GM12878 (cell line): ENCODE results near the gene PNPLA4. TPM values are rescaled to one million over a fixed set of nuclear protein-coding genes. Genes with fewer than 3 reads are reported as not detected.

Experiments used
- BCL11A ChIP-seq: IDR thresholded peaks from 2 replicates; pipeline ENCODE4 v1.6.1; 2011; ENCODE audit warnings: low read depth, low read length
- EZH2 ChIP-seq: IDR thresholded peaks from 2 replicates; pipeline ENCODE4 v1.6.1; 2012; ENCODE audit warnings: low read depth, mild to moderate bottlenecking, control low read depth, inconsistent platforms, low read length, borderline replicate concordance; ENCODE audit not compliant: control insufficient read depth
- HCFC1 ChIP-seq: fragments of 150-350 bp; IDR thresholded peaks from 2 replicates; pipeline ENCODE4 v1.6.1; 2014; ENCODE audit warnings: low read length
- KAT2A ChIP-seq: conservative IDR thresholded peaks from 2 replicates; pipeline ENCODE4 v1.6.1; 2011; ENCODE audit warnings: low read depth, low read length; ENCODE audit not compliant: control insufficient read depth
- MAX ChIP-seq: IDR thresholded peaks from 2 replicates; pipeline ENCODE4 v1.6.1; 2012; ENCODE audit warnings: low read depth, low read length, improper control_type of control experiment
- MYC ChIP-seq: IDR thresholded peaks from 2 replicates; pipeline ENCODE4 v1.6.1; 2011; ENCODE audit warnings: mild to moderate bottlenecking, low read length, moderate library complexity, inconsistent platforms; ENCODE audit not compliant: insufficient read depth, insufficient replicate concordance, insufficient read length, severe bottlenecking
- NR2C1 ChIP-seq: fragments of 450-650 bp; IDR thresholded peaks from 2 replicates; pipeline ENCODE4 v1.6.1; 2017; ENCODE audit warnings: antibody characterized with exemption, mild to moderate bottlenecking, moderate library complexity
- POLR2AphosphoS5 ChIP-seq: IDR thresholded peaks from 2 replicates; pipeline ENCODE4 v1.6.1; 2011; ENCODE audit warnings: mild to moderate bottlenecking, low read length, inconsistent platforms
- RCOR1 ChIP-seq: conservative IDR thresholded peaks from 2 replicates; pipeline ENCODE4 v1.6.1; 2012; ENCODE audit warnings: low read depth, low read length, improper control_type of control experiment
- RELA ChIP-seq: fragments of 450-650 bp; IDR thresholded peaks from 2 replicates; pipeline ENCODE4 v1.8.0; 2014; ENCODE audit warnings: borderline replicate concordance; ENCODE audit not compliant: partially characterized antibody
- RFX5 ChIP-seq: IDR thresholded peaks from 2 replicates; pipeline ENCODE4 v1.6.1; 2011; ENCODE audit warnings: low read depth, low read length, improper control_type of control experiment
- SKIL ChIP-seq: fragments of 450-650 bp; IDR thresholded peaks from 2 replicates; pipeline ENCODE4 v1.6.1; 2017; ENCODE audit warnings: mild to moderate bottlenecking, low read depth, inconsistent platforms; ENCODE audit not compliant: poor library complexity, severe bottlenecking
- SMAD5 ChIP-seq: IDR thresholded peaks from 2 replicates; pipeline ENCODE4 v1.6.1; 2016; ENCODE audit warnings: antibody characterized with exemption, low read depth
- SUPT20H ChIP-seq: IDR thresholded peaks from 2 replicates; pipeline ENCODE4 v1.6.1; 2011; ENCODE audit warnings: low read depth, mild to moderate bottlenecking, low read length, moderate library complexity, borderline replicate concordance; ENCODE audit not compliant: control insufficient read depth
- TCF7 ChIP-seq: IDR thresholded peaks from 2 replicates; pipeline ENCODE4 v1.6.1; 2014; ENCODE audit warnings: antibody characterized with exemption, borderline replicate concordance
- WRNIP1 ChIP-seq: IDR thresholded peaks from 2 replicates; pipeline ENCODE4 v1.6.1; 2011; ENCODE audit warnings: low read depth, low read length, improper control_type of control experiment, borderline replicate concordance
- ZNF622 ChIP-seq: fragments of 450-650 bp; IDR thresholded peaks from 2 replicates; pipeline ENCODE4 v1.6.1; 2017; ENCODE audit warnings: mild to moderate bottlenecking, inconsistent platforms
- polyA plus RNA-seq, 11 experiments: library from polyadenylated mRNA; depleted of rRNA in 4 of 11; unstranded in 6 of 11; stranded (reverse) in 5 of 11; fragments of >200 nt; fragmentation: Nextera tagmentation in 4 of 11; fragmentation: Illumina TruSeq in 1 of 11; extraction: Ambion mirVana in 4 of 11; extraction: Trizol in 1 of 11; gene quantifications; 1 replicate in 1 of 11; 2 replicates in 10 of 11; pipeline versions ENCODE4 v1.2.1 to v1.2.3, GENCODE V29; 2011 to 2016; ENCODE audit warnings: inconsistent platforms in 2 of 11, missing spikeins in 2 of 11, low read depth in 1 of 11
- total RNA-seq, 4 experiments: library from RNA; depleted of rRNA in 3 of 4; stranded (reverse); fragments of >200 nt in 3 of 4; fragmentation: Illumina TruSeq in 1 of 4; extraction: Trizol in 1 of 4; gene quantifications; 2 replicates each; pipeline versions ENCODE4 v1.2.1 to v1.2.3, GENCODE V29; 2013 to 2021

The PNPLA4 gene
- total and polyA plus RNA-seq, 10 of the 15 experiments (the other 5 are each of a cell fraction or from before 2014, with no cell fraction given), result 18.0 to 53.0 (median 33.6) TPM

- peak; percentile 98 for TF ChIP-seq POLR2AphosphoS5
- TF ChIP-seq WRNIP1, result no peak
- peak; percentile 31; the same call in 1 of the 2 replicates for TF ChIP-seq MAX
- no peak for TF ChIP-seq EZH2
- TF ChIP-seq SMAD5, result peak; percentile 92
- TF ChIP-seq HCFC1, result no peak; the same call in 1 of the 2 replicates
- TF ChIP-seq SKIL, result peak; percentile 23
- TF ChIP-seq RCOR1, result 0 out of 2 replicates have a peak, but pooled peaks have one; percentile 69
- TF ChIP-seq BCL11A, result no peak
- peak; percentile 39; the same call in 1 of the 2 replicates for TF ChIP-seq TCF7
- no peak for TF ChIP-seq KAT2A
- peak; percentile 97 for TF ChIP-seq NR2C1
- TF ChIP-seq RELA, result no peak
- TF ChIP-seq ZNF622, result no peak
- TF ChIP-seq MYC, result no peak
- TF ChIP-seq RFX5, result no peak
- no peak for TF ChIP-seq SUPT20H
These were observed at the start of gene PNPLA4 (continued) for GRCh38 chrX:7927259-7928167.
